ENCODE results near the gene ADGRG1.

GRCh38 chr16:57591870-57592485, 36.5 kb upstream of the ADGRG1 start:
- no peak for TF ChIP-seq POLR2A (IDR thresholded peaks at IDR 0.05)
- TF ChIP-seq, protein P1, sequence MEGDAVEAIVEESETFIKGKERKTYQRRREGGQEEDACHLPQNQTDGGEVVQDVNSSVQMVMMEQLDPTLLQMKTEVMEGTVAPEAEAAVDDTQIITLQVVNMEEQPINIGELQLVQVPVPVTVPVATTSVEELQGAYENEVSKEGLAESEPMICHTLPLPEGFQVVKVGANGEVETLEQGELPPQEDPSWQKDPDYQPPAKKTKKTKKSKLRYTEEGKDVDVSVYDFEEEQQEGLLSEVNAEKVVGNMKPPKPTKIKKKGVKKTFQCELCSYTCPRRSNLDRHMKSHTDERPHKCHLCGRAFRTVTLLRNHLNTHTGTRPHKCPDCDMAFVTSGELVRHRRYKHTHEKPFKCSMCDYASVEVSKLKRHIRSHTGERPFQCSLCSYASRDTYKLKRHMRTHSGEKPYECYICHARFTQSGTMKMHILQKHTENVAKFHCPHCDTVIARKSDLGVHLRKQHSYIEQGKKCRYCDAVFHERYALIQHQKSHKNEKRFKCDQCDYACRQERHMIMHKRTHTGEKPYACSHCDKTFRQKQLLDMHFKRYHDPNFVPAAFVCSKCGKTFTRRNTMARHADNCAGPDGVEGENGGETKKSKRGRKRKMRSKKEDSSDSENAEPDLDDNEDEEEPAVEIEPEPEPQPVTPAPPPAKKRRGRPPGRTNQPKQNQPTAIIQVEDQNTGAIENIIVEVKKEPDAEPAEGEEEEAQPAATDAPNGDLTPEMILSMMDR (IDR thresholded peaks at IDR 0.05), result no peak
